NCI-H1417 treated with DMSO at 0.1 percent for 48 hours (cell line): ENCODE measurements around the gene PPFIBP2.

Experiments used
- DNase-seq: peaks from one replicate; lab custom pipeline; 2025; lab: John Stamatoyannopoulos, UW

PPFIBP2 gene

DNA sequence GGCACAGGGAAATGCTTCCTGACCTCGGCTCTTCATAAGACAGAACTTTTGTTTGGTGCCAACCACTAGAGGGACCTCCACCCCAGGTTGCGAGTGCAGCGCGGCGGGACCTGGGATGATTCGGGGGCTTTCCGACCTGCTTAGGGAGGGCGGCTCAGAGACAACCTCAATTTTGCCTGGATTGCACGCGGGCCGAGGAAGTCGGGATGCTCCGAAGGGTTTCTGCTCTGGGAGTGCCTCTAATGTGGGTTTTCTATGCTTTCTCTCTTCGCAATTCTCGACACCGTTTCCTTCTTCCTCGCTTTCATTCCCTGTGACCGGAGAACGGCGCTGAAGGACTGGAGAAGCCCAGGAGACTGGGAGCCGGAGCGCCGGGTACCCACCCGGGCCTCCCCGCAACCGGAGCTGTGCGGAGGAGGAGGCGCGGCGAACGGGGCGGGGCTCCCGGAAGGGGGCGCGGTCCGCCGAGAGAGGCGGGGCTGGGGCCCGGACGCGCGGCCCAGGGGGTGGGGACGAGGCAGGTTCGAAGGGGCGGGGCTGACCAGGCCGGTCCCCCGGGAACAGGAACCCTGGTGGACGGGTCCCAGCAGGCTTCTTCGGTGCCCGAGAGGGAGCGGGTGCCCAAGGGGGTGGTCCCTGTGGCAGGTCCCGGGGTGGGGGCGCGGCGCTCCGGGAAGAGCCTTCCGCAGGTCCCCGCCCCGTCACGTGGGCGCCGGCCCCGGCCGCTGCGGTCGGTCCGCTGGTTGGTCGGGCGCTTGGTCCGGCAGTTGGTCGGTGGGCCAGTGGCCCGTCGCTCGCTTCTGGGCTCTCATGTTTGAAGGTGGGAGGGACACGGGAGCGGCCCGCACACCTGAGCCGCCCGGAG is at the start of gene PPFIBP2:
Gene PPFIBP2 (plus strand): TSS at position 766 of the 865 bp plus-strand sequence. CDS start 35,477 bp downstream, outside the sequence.
- no peak for DNase-seq

DNA sequence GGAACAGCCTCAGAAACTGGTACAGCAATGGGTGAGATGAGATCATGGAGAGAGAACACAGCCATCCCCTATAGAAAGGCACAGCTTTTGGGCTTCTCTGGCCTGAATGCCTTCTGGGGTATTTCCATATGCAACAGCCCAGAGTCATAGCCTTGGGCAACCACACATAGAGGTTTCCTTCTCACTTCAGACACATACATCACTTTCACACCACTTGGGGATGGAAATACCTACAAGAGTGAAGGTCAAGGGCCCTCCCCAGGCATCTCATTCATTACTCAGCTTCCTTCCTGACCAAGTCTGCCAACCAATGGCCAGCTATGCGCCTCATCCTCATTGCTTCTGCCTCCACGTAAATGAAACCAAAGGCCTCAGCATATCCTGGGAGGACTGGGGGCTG is 46.1 kb upstream of the PPFIBP2 start:
- no peak for DNase-seq

DNA sequence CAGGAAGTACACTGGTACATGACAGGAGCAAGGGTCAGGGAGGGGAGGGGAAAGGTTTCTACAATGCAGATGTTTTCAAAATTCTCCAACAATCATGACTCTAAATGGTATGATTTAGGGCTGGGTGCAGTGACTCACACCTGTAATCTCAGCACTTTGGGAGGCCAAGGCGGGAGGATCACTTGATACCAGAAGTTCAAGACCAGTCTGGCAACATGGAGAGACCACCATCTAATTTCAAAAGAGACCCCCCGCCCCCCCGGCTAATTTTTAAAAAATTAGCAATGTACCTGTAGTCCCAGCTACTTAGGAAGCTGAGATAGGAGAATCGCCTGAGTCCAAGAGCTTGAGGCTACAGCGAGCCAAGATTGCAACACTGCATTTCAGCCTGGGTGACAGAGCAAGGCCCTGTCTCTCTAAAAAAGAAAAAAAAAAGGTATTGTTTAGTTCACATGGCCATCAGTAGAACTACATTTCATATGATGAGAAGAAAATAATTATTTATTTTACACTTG is 44.4 kb upstream of the PPFIBP2 start:
- DNase-seq, result no peak

DNA sequence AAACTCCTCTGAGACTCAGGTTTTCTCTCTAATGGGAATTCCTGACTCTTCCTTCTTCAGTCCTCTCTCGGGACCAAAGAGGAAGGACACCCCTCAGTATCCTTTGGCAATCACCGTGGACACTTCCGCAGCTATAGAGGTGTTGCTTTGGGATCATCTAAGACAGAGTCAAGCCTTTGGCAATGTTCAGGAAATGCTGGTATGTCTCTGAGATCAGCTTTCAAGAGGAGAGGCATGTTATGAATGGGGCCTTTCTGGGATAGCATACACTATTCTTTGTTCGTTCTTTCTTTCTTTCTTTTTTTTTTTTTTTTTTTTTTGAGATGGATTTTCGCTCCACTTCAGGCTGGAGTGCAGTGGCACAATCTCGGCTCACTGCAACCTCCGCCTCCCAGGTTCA is 42.7 kb upstream of the PPFIBP2 start:
- no peak for DNase-seq

DNA sequence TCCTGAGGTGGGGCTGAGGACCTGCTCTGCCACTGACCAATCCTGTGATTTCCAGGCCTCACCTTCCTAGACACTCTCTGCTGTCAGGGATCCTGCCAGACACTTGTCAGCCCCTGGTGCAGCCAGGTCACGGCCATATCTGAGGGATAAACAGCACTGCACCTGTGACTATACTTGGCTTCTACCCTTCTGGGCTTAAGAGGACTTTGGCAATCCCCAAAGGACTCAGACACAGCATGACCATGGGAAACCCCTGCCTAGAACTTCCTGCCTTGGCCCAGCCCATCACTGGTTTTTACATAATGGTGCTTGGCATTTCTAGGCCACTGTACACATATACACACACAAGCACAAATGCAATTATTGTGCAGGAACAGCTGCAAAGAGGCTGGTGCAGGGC is 40.1 kb upstream of the PPFIBP2 start:
- DNase-seq, result no peak

DNA sequence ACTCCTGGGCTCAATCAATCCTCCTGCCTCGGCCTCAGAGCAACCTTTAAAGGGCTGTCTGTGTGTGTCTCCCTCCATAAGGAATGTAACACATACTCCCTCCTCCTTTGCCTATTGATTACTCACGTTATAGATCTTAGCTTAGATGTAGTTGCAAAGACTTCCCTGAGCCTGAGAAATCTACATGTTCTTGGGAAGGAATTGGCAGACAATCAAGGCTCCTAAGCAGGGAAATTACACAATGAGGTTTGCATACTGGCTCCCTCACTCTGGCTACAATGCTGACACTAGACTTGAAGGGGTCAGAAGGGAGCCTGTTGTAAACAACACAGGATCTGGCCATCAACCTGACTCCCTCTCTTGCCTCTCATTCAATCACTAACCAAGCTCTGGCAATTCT is 33.7 kb upstream of the PPFIBP2 start:
- DNase-seq, result no peak

DNA sequence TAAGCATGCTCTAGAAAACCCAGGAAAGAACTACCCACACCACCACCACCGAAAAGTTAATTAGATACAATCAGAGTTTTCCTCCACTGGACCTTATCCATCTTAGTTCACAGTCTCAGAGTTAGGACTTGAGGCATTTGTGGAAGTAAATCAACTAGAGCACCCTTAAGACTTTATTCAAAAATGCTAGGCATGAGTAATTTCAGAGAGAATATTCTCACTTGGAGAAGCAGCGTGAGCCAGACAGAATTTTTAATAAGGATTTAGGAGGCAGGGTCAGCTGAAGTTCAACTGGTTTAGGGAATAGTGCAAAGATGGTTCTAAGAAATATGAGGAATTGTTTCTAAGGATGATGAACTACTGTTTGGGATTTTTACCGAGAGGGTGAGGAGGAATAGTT is 29.7 kb upstream of the PPFIBP2 start:
- DNase-seq, result no peak

DNA sequence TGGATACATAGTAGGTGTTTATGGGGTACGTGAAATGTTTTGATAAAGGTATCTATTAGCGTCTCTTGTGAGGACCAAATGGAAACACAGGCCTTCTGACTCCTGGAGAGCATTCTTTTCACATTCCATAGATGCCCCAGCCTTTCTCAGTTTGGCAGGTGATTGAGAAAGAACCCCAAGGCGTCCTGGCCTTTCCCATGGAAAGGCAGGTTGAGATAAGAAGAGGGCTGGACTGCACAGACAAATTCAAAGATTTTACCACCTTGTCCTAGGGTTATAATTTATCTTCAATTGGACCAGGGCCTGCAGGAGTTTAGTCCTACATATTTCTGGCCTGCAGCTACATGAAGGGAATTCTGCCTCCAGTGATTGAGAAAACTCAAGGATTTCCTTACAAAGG is 29.2 kb upstream of the PPFIBP2 start:
- no peak for DNase-seq

DNA sequence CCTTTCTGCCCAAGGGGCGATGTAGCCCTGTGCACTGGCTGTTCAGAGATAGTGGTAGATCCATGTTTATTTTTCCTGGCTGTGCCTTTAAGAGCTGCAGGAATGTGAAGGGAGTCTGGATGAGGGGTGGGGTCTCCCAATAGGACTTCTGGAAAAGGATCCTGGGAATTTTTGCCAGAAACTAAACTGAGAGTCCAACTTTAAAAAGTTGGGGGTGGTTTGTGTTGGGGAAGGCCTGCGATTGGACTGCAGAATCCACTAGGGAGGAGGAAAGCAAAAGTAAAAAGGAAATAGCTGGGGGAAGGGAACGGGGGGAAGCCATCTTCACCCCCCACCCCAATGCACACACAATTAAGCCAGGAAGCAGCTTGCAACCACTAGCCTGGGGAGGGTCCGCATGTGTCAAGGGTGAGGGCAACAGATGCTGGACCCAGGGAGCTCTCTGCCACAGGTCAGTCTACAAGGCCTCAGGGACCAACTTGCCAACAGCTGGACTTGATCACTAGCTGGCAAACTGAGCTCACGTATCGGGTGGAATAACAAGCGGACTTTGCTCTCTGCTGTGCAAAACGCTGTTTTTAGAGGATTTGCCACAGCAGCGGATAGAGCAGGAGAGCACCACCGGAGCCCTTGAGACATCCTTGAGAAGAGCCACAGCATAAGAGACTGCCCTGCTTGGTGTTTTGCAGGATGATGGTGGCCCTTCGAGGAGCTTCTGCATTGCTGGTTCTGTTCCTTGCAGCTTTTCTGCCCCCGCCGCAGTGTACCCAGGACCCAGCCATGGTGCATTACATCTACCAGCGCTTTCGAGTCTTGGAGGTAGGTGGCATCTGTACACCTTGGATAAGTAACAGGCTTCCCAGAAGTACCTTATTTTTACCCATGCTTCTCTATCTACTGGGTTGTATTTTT is 28.4 kb upstream of the PPFIBP2 start, which contains the start of gene OLFML1:
Gene OLFML1 (plus strand): TSS at position 321 of the 912 bp plus-strand sequence. CDS start 370 bp downstream, at position 691.
- no peak for DNase-seq

DNA sequence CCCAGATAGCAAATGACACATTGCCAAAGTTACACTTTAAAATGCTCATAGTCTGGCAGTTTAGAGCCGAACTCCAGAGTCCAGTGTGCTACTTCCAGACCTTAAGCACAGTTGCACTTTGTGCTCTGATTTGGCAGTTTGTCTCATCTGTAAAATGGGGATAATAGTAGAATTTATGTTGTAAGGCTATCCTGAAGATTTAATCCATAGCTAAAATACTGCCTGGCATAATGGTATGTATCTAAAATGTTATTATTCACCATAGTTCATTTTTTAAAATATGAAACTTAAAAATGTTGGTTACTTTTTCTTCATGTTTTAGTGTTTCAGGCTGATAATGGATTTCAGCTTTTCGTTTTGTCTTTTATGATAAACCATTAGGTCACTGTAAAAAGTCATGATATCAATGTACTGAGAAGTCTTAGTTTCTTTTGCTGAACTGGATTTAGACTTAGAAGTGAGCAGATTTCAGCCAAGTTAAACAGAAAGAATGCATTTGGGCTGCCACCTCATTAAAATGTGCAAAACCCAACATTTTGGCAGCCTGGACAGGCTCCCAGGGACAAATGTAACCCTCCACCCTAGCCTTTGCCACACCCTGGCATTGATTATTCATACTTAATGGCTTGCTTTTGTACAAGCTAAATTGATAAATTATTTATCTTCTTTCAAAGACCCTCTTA is 27.6 kb upstream of the PPFIBP2 start:
- DNase-seq, result no peak

DNA sequence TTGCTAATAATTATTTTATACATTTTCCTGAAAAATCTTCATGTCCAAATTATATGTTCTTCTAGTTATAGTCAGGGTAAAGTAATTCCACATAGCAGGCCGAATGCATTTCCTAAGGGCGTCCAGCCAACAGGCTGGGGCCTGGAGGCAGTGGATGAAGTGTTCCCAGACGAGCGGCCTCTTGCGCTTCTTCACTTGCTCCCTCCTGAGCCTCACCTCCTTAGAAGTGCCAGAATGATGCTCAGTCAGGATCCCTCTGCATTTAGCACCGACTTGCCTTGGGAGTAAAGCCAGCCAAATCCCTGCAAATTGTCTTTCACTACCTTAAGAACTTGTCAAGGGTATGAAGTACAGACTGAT is 27.0 kb upstream of the PPFIBP2 start:
- DNase-seq, result no peak

DNA sequence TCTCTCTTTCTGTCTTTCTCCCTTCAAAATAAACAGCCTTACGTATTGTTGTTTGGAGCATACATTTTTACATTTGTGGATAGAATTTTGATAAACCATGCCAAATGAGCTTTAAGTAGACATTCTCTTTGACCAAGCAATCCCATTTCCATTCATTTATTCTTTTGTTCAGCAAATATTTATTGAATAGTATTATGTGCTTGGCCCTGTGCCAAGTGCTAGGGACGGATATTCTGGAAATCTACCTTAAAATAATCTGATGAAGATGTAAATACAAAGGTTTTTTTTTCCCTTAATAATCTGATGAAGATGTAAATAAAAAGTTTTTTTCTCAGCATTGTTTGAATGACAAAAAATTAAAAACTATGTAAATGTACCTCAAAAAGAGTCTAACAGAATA is 26.4 kb upstream of the PPFIBP2 start:
- no peak for DNase-seq

DNA sequence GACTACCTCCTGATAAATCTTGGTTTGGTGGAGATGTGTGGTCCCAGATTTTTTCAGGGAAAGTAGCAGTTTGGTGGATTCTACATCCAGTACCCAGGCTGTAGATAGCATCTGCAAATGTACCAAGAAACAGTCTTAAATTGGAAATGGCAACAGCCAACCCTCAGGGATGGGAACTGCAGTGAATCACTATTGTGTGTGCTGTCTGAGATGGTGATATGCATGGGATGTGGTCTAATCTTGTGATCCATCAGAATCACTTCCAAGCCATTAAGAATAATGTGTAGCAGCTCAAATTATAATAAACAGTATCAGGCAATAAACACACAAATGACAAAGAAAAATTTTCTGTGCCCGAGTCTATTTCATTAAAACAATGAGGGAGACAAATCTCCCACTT is 25.1 kb upstream of the PPFIBP2 start:
- no peak for DNase-seq

DNA sequence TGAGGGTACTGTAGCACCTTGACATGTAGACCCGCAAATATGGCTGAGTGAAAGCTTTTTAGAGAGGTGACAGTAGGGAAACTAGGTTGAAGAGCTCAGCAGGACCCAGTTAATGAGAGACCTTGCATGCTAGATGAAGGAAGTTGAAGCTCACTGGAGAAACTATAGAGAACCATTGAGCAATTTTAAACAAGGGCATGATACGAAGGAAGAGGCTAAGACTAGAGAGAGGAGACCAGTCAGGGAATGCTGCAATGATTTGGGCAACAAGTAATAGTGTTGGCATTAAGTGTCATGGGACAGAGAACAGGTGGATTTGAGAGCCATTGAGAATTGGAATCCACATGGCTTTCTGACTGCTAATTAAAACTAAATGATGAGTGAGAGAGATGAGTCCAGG is 24.4 kb upstream of the PPFIBP2 start:
- DNase-seq, result no peak

DNA sequence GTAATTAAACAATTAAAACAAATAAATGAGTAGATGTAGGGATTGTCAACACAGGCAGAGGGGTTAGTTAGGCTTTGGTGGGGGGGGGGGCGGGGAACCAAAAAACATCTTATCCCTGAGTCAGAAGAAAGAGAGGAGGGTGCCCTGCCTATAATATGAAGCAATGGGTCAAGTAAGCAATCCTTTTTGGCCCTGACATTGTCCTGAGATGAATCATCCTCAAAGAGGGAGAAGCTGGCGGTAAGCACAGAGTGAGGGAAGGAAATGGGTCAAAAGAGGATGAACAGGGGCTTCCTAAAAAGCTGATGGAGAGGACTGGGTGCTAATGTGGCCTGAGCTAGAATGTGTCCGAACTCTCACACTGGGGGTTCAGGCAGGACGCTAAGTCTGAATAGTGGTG is 23.7 kb upstream of the PPFIBP2 start:
- no peak for DNase-seq

DNA sequence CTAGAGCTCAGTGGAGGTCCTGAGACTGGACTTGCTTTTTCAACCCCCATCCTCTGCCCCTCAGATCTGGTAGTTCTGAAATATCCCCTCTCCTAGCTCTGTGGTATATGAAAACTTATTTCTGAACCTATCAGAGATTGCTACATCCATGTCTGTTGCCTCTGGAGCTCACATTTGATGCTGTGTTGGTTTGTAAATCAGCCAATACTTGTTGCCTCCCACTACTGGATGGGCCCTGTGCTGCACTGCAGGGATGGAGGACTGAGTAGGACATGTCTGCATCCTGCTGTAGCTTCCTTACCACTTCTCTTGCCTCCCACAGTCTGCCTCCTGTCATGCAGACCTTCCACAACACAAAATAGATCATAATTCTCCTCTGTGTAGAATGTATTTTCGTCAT is 23.3 kb upstream of the PPFIBP2 start:
- no peak for DNase-seq

DNA sequence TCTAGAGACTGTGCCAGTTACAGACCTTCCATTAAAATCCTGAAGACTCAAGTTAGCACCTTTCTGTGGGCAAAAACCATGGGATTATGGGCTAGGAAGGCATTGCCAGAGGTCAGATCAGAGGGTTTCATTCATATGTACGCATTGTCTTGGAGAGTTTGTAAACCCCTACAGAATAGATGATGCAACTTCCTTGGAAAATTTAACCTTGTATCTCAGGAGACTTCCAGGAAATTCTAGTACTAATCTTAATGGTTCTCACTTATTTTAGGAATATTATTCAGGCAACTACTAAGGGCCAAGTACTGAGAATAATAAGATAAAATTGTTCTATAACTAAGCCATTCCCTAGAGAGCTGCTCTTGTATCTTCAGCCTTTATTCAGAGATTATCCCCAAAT is 21.5 kb upstream of the PPFIBP2 start:
- DNase-seq, result no peak

DNA sequence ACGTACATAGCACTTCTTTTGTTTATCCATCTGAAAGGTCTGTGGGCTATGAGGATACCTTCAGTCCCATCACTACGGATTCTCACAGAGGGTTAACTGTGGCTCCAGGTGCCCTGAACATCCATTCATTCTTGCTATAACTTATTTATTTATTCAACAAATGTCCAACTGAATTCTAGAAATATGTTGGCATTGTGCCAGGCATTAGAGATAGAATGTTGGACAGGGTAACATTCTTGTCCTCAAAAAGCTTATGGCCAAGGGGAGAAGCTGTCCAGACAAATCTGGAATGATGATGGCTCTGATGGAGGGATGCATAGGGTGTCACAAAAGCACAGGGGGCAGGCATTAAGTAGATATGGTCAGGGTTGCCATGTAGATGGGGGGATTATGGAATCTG is 20.1 kb upstream of the PPFIBP2 start:
- DNase-seq, result no peak

DNA sequence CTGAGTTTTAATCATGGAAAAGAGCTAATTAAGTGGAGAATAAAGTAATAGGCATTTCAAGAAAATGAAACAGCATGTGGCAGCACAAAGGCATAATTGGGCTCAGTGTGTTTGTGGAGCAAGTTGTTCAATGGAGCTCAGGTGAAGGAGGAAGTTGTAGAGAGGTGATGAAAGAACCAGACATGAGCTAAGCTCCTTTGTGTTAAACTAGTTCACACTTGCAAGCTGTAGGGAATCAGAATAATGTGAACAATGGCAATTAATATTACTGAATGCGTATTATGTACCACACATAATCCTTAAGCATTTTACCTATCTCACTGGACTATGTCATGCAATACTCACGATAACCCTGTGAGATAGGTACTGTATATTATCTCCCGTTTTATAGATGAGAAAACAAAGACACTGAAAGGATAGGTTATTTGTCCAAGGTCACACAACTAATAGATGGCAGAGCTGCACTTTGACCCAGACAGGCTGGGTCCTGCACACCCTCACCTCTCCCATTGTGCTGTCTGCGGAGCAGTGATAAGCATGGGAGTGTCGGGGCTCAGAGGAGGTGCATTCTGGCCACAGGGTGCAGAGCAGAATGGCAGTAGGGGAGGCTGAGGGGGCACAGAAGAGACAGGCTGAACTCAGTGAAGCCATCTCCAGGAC is 19.6 kb upstream of the PPFIBP2 start:
- no peak for DNase-seq

DNA sequence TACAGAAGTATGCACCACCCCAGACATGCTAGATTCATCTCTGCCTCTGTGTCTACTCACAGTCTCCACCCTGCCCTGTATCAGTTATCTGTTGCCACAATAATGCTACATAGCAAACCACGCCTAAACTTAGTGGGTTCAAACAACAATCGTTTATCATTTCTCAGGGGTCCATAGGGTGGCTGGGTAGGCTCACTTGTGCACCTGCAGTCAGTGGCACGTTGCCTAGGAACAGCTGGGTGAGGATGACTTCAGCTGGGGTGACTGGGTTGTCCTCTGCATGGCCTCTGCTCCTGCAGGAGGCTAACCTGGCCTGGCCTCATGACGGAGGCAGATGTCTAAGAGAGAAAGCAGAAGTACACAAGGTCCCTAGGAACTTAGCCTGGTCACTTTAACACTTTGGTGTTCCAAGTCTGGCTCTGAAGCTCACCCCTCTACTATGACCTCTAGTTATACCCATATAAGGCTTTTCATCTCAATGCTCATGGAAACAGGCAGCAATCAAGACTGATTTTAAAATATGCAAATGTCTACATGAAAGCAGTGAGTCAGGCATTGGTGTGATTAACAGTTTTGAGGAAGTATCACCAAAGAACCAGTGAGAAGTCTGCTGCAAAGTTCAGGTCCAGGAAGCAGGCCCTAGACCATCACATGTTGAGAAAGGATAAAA is 17.8 kb upstream of the PPFIBP2 start:
- DNase-seq, result no peak

DNA sequence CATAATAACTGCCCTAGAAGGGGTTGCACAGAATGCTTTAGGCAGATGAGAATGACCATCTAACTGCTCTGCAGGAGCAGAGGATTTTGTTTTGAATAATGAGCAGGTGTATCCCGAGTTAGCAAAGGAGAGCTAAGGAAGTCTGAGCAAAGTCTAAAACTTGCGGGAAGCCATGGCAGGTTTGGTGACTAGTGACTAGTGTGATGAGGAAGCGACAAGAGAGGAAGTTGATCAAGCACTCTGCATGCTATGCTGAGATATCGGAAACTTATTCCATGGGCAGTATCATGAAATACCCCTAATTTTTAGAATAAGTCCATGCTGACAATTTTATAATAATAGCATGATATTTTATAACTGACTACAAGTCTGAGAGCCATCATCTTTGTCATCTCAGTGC is 15.6 kb upstream of the PPFIBP2 start:
- no peak for DNase-seq
